ENCODE results near the gene ANKRD2. TPM values are rescaled to one million over a fixed set of nuclear protein-coding genes. Genes with fewer than 3 reads are reported as not detected.

The ANKRD2 gene
- total RNA-seq, 2 donors from 2014 or later = 0.24 TPM; not detected in 1

DNA sequence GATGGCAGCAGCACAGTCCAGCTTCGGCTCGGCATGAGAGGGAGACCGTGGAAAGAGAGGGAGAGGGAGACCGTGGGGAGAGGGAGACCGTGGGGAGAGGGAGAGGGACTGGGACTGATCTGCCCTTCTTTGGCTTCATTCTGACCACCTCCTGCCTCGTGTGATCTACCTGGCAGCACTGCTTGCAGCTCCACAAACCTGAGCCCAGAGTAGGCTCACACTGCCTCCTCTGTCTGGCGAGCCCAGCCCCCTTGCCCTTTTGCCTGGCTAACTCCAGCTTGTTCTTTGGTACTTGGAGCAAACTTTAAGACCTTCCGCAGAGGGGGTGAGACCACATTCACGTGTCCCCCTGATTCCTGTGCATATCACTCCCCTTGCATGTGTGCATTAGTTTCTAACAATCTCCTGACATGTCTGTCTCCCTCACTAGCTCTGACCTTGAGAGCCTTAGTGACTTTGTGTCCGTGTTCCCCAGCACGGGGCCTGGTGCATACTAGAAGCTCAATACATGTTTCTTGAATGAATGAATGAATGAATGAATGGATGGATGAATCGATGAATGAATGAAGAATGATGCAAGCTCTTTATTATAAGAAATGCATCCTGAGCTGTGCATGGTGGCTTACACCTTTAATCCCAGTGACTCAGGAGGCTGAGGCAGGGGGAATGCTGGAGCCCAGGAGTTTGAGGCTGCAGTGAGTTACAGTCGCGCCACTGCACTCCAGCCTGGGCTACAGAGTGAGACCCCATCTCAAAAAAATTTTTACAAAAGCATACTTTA lies 42.7 kb upstream of the ANKRD2 start:
- no peak for DNase-seq
- TF ChIP-seq, protein P1, sequence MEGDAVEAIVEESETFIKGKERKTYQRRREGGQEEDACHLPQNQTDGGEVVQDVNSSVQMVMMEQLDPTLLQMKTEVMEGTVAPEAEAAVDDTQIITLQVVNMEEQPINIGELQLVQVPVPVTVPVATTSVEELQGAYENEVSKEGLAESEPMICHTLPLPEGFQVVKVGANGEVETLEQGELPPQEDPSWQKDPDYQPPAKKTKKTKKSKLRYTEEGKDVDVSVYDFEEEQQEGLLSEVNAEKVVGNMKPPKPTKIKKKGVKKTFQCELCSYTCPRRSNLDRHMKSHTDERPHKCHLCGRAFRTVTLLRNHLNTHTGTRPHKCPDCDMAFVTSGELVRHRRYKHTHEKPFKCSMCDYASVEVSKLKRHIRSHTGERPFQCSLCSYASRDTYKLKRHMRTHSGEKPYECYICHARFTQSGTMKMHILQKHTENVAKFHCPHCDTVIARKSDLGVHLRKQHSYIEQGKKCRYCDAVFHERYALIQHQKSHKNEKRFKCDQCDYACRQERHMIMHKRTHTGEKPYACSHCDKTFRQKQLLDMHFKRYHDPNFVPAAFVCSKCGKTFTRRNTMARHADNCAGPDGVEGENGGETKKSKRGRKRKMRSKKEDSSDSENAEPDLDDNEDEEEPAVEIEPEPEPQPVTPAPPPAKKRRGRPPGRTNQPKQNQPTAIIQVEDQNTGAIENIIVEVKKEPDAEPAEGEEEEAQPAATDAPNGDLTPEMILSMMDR (IDR thresholded peaks at IDR 0.05) = no peak
- Histone ChIP-seq H3K9me3 (no peaks in the 10 kb centered on the region), H3K27me3 (no peaks in the 10 kb centered on the region), H3K4me3 (no peak overlapping the region), H3K4me1 (no peaks in the 10 kb centered on the region), H3K9ac (ENCODE audit: low read depth in 2 of 2, low read length in 2 of 2) (no peak overlapping the region), H3K27ac (no peak overlapping the region), H3K36me3 (no peaks in the 10 kb centered on the region)
- intact Hi-C loops (cut with DNase I) = no loop called here

GRCh38 chr10:97531401-97531986 lies 41.1 kb upstream of the ANKRD2 start:
- H3K4me3 ChIP-seq = no peak overlapping the region
- H3K4me1 ChIP-seq = no peaks in the 10 kb centered on the region
- DNase-seq = no peak
- intact Hi-C loops (cut with DNase I) = no loop called here
- H3K36me3 ChIP-seq = no peaks in the 10 kb centered on the region
- TF ChIP-seq, protein P1 (IDR thresholded peaks at IDR 0.05) = no peak
- H3K27ac ChIP-seq = no peak overlapping the region
- H3K9ac ChIP-seq (ENCODE audit: low read depth in 2 of 2, low read length in 2 of 2) = no peak overlapping the region
- no peaks in the 10 kb centered on the region for H3K27me3 ChIP-seq
- H3K9me3 ChIP-seq = no peaks in the 10 kb centered on the region

- no peaks in the 10 kb centered on the region for H3K36me3 ChIP-seq
- H3K4me1 ChIP-seq = no peaks in the 10 kb centered on the region
- H3K27ac ChIP-seq = no peak overlapping the region
- no peaks in the 10 kb centered on the region for H3K27me3 ChIP-seq
- H3K4me3 ChIP-seq = no peak overlapping the region
- DNase-seq = no peak
- no peaks in the 10 kb centered on the region for H3K9me3 ChIP-seq
- TF ChIP-seq, protein P1 (IDR thresholded peaks at IDR 0.05) = no peak
- H3K9ac ChIP-seq (ENCODE audit: low read depth in 2 of 2, low read length in 2 of 2) = no peak overlapping the region
- intact Hi-C loops (cut with DNase I) = no loop called here
Measured at GRCh38 chr10:97532935-97533671, 39.5 kb upstream of the ANKRD2 start.

DNA sequence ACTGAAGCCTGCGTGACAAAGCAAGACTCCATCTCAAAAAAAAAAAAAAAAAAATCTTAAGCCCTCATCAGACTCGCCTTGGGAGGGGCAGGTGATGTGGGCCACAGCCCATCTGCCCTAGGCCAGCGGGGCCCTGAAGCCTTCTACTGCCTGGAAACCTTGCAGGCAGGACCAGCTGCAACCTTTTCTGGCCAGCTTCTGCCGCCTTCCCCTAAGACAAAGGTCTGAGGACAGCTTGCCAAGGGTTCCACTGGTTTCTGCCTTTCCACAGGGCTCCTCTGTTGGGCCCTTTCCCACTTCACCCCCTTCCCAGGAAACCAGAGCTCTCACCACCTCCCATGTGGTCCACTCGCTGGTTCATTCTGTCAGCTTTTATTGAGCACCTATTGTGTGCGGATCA lies 38.7 kb upstream of the ANKRD2 start:
- Histone ChIP-seq H3K36me3 (no peaks in the 10 kb centered on the region), H3K4me1 (no peaks in the 10 kb centered on the region), H3K4me3 (no peak overlapping the region), H3K9me3 (no peaks in the 10 kb centered on the region), H3K27me3 (no peaks in the 10 kb centered on the region), H3K27ac (no peak overlapping the region), H3K9ac (ENCODE audit: low read depth in 2 of 2, low read length in 2 of 2) (no peak overlapping the region)
- TF ChIP-seq, protein P1 (IDR thresholded peaks at IDR 0.05) = no peak
- no peak for DNase-seq
- intact Hi-C loops (cut with DNase I) = no loop called here

GRCh38 chr10:97534746-97535367 lies 37.7 kb upstream of the ANKRD2 start:
- Histone ChIP-seq H3K4me1 (no peaks in the 10 kb centered on the region), H3K27ac (no peak overlapping the region), H3K4me3 (no peak overlapping the region), H3K27me3 (no peaks in the 10 kb centered on the region), H3K36me3 (no peaks in the 10 kb centered on the region), H3K9me3 (no peaks in the 10 kb centered on the region), H3K9ac (ENCODE audit: low read depth in 2 of 2, low read length in 2 of 2) (no peak overlapping the region)
- DNase-seq = no peak
- TF ChIP-seq, protein P1 (IDR thresholded peaks at IDR 0.05) = peak; percentile 34
- intact Hi-C loops (cut with DNase I) = no loop called here
